NCI-H2227 (cell line): ENCODE results near the gene LRFN3.
A peak's percentile ranks its signal among the peaks of the same experiment; 100 is the strongest.
"Not testable (repeated sequence)": the region's sequence is repeated elsewhere in the genome, so short reads cannot be mapped to it uniquely, and the experiment has no call there.

Experiments used
- DNase-seq: peaks from one replicate; lab custom pipeline; 2025; ENCODE audit not compliant: unreplicated experiment; lab: John Stamatoyannopoulos, UW

LRFN3 gene

DNA sequence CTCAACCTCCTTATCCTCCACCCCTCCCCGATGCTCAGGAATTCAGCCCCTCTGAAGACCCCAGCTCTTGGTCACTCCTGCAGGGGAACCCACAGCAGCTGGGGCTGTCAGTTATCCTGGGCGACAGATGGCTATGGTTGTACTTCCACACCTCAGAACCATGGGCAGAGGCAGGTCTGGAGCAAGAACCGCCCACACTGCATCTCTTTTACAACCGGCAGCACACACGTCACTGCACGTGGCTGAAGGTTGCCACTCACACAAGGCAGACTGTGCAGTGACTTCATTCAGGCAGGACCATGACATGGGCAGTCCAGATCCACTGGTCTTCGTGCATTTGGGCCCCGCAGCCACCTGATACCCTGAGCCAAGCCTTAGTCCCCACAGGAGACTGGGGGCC lies 37.3 kb downstream of the LRFN3 start:
- no peak for DNase-seq

DNA sequence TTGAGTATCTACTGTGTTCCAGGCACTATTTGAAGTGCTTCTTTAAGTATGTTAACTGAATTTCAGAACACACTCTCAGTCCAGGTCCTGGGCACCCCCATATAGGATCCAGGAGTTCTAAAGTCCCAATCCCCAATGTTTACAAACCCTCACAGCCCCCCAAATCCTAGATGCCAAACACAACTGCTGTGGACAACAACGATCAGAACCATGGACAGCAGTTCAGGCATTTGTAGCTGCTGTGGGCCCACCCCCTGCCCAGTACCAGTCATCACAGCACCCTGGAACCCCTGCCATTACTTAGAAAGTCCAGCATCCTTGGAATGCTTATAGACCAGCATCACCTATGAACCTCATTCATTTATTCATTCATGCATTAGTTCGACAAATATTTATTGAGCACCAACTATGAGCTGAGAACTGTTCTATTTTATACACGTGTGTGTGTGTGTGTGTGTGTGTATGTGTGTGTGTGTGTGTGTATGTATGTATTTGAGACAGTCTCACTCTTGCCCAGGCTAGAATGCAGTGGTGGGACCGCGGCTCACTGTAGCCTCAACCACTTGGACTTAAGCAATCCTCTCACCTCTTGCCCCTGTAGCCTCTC lies 39.5 kb downstream of the LRFN3 start:
- DNase-seq: no peak

DNA sequence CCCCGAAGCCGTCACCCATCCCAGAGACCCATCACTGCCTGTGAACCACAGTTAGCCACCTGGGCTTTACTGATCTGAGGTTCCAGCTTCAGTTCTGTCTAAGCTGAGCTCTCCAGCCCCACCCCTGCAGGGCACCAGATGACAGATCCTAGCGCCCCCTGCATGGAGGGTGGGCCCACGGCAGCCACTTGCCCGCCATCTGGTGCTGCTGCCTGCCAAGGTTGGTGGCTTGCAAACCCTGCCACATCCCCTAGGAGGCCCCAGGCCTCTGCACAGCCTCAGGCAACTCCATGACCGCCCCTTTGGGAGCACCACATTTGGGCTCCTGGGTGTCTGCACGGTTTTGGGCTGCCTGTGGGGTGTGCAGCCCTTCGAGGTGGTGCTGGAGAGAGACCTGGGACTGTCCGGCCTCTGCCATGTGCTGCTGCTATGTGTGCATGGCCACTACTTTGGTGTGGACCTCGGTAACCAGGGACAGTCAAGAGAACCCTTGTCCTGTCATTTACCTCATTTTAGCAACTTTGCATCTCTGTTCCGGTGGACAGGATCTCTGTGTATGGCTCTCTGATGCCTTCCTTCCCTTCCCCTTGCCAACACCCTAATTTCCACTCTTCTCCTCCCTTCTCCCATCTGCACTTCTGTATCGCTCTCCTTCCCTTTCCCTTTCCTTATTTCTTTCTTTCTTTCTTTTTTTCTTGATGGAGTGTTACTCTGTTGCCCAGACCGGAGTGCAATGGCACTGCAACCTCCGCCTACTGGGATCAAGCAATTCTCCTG lies 41.5 kb downstream of the LRFN3 start:
- DNase-seq: peak; percentile 75

DNA sequence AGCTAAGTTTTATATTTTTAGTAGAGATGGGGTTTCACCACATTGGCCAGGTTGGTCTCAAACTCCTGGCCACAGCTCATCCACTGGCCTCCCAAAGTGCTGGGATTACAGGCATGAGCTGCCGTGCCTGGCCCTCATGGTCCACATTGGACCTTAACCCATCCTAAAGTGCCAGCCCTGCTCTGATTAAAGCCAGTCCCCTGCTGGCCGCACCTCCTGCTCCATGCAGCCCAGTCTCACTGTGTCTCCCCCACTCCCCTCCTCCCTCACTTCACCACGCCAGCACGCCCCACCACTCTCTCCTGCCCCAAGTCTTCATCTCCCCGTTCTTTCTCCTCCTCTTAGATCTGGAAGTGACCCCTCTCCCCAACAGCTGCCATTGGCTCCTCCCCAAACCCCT lies 42.1 kb downstream of the LRFN3 start:
- DNase-seq: no peak

DNA sequence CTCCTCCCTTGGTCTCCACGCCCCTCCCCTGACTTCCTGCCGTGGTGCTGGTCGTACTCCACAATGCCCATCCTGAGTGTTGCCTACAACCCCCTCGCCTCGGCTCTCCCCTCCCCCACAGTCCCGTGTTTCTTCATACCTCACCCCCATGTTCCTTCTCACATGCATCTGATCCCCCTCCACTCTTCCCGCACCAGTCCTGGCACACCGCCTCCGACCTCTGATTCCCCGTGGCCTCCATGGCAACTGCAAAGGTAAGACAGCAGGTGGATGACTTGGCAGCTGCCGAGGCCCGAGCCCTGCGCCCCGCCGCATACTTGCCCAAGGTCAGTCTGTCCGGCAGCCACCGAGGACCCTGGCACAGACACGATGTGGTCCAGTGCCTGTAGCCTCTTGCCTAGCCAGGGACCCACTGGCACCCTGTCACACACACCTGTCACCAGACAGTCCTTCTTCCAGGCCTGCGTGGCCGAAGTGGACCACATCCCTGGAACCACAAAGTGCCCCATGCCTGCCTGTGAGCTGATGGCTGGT lies 42.7 kb downstream of the LRFN3 start:
- DNase-seq: no peak

DNA sequence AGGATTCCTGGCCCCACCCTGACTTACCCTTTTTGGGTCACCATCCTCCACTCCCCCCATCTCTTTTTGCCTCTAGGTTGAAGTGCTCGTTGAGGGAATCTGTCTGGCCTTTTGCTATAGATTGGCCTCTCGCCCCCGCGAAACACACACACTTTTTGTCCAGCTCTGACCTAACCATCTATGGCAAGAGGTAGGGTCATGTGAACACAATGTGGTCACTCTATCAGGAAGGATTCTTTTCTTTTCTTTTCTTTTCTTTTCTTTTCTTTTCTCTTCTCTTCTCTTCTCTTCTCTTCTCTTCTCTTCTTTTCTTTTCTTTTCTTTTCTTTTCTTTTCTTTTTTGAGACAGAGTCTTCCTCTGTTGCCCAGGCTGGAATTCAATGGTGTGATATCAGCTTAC lies 44.8 kb downstream of the LRFN3 start:
- DNase-seq: not testable (repeated sequence)

DNA sequence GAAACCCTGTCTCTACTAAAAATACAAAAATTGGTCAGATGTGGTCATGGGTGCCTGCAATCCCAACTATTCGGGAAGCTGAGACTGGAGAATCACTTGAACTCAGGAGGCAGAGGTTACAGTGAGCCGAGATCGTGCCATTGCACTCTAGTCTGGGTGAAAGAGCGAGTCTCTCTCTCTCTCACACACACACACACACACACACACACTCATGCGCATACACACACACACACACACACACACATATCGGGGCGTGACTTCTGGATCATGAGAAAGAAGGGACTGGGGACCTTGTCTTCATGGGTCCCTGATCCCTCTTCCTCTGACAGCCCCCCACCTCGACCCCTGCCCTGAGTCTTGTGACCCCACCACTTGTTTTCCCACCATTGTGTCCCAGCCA lies 47.0 kb downstream of the LRFN3 start:
- no peak for DNase-seq

DNA sequence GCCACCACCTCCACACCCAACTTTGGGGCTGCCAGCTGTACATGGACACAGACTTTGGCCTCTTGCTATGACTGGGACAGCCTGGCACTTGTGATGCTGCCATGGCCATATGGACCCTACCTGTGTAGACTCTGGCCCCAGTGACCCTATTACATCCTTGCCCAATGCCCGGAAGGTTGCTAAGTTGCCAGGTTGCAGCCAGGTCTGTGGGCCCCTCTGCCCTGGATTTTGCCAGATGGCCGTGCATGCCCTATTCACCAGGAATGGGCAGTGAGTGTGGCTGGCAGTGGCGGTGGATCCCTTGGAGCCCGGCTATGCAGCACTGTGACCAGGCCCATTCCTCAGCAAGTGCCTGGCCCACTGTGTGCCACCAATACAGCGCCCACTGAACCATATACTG lies 49.9 kb downstream of the LRFN3 start:
- no peak for DNase-seq

DNA sequence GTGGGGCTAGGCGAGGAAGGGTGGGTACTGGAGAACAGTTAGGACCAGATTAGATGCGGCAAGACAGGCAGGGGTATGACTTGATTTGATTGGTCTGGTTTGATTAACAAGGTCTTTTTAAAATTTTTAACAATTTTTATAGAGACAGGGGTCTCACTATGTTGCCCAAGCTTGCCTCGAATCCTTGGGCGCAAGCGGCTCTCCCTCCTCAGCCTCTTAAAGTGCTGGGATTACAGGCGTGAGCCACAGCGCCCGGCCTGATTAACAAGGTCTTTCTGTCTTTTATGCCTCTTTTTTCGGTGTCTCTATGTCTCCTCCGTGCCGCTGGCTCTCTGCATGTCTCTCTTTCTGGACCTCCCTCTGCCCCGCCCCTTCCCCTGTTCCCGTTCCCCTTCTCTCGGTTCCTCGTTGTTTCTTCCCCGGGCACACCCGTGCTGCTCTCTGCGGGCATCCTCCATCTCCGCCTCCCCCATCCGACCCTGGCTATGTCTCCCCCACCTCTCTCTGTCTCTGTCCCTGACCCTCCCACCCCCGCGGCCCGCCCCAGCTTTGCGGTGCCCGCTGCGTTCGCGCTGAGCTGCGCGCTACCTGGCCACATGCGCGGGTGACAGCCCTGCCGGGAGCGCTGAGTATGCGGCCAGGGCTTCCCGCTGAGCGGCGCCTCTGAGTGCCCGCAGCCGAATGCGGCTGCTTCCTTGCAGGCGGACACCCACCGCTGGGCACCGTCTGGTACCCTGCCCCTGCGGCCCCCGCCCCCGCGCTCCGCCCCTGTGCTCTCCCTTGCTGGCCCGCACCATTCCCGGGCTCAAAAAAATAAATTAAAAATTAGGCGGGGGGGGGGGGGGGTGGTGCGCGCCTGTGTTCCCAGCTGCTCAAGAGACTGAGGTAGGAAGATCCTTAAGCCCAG lies 50.7 kb downstream of the LRFN3 start:
- DNase-seq: peak; percentile 98

DNA sequence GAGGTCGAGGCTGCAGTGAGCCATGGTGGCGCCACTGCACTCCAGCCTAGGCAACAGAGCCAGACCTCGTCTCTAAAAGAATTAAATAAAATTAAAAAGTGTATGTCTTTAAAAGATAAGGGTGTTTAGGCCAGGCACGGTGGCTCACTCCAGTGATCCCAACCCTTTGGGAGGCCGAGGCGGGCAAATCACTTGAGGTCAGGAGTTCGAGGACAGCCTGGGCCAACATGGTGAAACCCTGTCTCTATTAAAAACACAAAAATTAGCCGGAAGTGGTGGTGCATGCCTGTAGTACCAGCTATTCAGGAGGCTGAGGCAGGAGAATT lies 51.4 kb downstream of the LRFN3 start:
- no peak for DNase-seq

DNA sequence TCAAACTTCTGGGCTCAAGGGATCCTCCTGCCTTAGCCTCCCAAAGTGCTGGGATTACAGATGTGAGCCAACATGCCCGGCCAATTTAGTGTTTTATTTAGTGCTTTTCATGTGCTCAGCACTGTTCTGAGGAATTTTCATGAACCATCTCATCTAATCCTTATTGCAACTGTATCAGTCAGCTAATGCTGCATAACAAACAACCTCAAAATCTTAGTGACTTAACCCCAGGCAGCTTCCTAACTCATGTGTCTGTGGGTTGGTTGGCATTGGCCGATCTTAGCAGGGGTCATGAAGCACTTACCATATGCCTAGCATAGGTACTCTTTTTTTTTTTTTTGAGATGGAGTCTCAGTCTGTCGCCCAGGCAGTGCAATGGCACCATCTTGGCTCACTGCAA lies 52.6 kb downstream of the LRFN3 start:
- no peak for DNase-seq

DNA sequence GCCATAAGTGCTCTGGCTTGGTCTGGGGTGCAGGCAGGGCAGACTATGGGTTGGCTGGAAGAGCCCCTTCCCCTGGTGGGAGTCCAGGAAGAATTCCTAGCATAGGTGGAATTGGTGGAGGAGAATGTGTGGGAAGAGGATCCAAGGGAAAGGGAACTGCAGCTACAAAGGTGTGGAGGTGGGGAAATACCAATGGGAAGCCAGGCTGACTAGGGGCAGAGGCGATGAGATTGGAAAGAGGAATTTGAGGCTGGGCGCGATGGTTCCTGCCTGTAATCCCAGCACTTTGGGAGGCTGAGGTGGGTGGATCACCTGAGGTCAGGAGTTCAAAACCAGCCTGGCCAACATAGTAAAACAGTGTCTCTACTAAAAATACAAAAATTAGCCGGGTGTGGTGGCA lies 54.0 kb downstream of the LRFN3 start:
- no peak for DNase-seq

DNA sequence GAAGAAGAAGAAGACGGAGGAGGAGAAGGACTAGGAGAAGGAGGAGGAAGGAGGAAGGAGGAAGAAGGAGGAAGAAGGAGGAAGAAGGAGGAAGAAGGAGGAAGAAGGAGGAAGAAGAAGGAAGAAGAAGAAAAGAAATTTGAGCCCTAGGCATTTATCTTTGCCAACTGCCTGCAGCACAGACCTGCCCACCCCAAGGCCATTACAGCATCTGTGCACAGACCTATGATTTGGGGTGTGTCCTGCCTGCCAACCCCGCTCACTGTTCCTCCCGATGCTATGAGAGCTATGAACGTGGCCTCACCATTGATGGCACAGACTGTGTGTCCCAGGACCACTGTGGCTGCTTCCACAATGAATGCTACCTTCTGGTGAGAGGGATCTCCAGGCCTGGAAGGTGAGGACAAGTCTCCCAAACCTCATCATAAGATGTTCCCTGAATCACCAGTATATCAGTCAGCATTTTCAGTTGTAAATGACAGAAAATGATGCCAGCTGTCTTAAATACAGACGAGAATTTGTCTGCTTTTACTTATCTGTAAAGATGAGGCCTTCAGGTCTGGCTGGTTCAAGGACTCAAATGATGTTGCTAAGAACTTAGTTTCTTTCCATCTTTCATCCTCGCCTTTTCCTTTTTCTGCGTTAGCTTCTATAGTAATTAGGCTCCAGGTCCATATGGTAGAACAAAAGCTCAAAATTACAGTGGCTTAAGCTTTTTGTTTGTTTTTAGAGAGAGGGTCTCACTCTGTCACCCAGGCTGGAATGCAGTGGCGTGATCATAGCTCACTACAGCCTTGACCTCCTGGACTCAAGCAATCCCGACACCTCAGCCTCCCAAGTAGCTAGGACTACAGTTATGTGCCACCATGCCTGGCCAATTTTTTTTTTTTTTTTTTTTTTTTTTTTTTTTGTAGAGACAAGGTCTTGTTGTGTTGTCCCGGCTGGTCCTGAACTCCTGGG lies 54.9 kb downstream of the LRFN3 start:
- no peak for DNase-seq

DNA sequence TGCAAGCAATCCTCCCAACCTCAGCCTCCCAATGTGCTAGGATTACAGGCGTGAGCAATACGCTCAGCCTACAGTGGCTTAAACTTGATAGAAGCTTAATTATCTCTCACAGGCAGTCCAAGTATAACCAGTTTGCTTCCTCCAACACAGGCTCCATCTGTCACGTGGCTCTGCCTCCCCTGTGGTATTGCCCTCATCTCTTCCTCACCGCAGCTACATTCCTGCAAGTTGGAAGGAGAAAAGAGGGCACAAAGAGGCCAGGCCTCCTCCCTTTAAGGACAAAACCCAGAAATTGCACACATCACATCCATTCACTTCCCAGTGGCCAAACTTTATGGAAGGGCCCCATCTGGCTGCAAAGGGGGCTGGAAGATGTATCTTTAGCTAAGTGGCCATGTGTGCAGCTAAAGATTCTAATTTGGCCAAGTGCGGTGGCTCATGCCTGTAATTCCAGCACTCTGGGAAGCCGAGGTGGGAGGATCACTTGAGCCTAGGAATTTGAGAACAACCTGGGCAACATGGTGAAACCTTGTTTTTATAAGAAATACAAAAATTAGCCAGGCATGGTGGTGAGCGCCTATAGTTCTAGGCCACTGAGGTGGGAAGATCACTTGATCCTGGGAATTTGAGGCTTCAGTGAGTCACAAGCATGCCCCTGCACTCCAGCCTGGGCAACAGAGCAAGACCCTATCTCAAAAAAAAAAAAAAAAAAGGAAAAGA lies 55.7 kb downstream of the LRFN3 start:
- DNase-seq: no peak

DNA sequence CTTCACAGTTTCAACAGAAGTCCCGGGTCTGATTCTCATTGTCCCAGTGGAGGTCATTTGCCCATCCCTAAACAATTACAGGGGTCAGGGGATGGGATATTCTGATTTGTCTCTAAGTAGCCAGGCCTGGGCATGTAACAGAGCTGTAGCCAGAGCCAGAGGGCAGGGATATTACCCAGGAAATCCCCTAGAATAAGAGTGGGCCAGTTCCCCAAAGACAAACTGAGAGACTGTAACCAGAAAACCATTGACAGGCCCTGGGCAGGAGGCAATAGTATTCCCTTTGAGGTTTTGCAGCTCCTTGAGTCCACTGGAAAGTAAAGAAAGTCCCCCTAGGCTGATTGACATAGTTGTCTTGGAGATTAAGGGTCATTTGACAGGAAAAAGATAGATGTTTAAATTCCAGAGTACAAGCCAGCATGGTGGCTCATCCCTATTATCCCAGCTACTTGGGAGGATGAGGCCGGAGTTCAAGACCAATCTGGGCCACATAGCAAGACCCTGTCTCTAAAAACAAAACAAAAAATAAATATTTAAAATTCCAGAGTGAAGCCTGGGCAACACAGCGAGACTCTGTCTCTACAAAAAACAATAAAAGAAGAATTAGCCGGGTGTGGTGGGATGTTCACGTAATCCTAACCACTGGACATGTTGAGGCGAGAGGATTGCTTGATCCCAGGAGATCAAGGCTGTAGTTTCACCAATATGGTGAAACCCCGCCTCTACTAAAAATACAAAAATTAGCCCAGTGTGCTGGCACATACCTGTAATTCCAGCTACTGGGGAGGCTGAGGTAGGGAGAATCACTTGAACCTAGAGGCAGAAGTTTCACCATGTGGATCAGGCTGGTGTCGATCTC lies 57.0 kb downstream of the LRFN3 start:
- no peak for DNase-seq

DNA sequence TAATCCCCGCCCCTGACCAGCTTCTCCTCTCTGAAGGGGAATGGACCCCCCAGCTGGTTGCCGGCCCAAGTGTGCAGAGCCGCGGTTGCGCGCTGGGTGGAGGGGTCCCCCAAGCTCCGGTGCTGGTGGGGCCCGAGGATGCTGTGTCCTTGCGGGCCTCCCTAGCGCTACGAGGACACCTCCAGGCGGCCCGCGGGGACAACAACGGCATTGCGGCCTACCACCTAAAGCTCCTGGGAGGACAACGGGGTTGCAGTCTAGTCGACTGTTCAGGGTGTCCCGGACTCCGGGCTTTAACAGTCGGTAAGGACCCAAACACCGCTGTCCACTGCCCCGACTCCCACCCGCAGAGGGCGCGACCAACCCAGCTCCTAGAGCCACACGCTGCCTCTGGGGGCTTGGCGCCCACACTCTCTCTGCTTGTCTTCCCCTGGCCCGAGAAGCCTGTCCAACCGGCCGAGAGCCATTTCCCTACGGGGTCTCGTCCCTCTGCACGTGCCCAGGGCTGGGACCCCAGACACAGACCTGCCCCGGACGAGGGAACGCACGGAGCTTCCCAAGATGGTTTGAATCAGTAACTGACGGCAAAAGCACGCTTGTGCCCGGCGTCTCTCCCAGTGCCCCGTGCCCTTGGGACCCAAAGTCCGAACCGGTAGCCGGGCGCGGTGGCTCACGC lies 57.9 kb downstream of the LRFN3 start:
- DNase-seq: no peak
